ENCODE measurements around the gene BCL7B. TPM values are rescaled to one million over a fixed set of nuclear protein-coding genes. Genes with fewer than 3 reads are reported as not detected.
"Not testable (repeated sequence)": the region's sequence is repeated elsewhere in the genome, so short reads cannot be mapped to it uniquely, and the experiment has no call there.

Gene BCL7B
- total and polyA plus RNA-seq, 7 donors = 58.1 to 155 (median 114) TPM

DNA sequence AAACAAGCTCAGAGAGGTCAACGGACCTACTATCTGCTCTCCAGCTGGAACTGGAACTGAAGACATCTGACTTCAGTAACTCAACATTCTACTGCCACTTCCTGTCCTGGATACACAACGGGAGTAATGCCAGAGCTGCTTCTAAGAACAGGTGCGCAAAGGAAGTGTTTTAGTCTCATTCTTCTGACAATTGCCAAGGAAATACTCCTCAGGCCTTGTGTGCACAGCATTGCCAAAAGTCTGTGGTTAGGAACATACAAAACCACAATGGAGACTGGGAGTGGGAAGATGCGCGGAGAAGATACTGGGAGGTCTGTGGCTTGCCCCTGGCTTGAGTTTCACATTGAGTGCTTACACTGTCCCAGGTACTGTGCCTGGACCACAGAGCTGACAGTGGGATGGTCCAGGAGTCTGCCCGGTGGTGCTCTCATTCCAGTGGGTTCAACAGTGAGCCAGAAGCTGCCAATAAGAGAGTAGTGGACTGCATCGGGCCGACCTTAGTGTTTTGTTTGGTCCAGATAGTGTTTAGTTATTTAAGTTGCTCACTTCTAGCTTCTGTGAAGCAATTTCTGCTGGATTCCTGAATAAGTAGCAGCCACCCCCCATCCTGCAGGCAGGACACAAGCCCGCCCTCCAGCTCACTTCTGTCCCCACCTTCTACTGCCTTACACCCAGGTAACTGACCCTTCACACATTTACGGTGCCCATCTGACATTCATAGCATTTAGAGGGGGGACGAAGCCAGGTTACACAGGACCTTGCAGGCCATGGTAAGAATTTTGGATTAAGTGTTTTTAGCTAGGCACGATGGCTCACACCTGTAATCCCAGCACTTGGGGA is 10.6 kb upstream of the BCL7B start:
- no peak overlapping the region for H3K4me3 ChIP-seq
- no peak for DNase-seq
- H3K9me3 ChIP-seq = no peaks in the 10 kb centered on the region
- peaks cover 0 to 7% (median 3%) of the 10 kb centered on the region in 4 donors for H3K4me1 ChIP-seq
- WGBS, 2 donors = 76 to 78% methylated on average over 12 of the region's 12 CpGs
- intact Hi-C loops (cut with DNase I) = no loop called here
- peaks cover 25 to 43% (median 38%) of the 10 kb centered on the region in 4 donors for H3K36me3 ChIP-seq
- TF ChIP-seq, protein P1, sequence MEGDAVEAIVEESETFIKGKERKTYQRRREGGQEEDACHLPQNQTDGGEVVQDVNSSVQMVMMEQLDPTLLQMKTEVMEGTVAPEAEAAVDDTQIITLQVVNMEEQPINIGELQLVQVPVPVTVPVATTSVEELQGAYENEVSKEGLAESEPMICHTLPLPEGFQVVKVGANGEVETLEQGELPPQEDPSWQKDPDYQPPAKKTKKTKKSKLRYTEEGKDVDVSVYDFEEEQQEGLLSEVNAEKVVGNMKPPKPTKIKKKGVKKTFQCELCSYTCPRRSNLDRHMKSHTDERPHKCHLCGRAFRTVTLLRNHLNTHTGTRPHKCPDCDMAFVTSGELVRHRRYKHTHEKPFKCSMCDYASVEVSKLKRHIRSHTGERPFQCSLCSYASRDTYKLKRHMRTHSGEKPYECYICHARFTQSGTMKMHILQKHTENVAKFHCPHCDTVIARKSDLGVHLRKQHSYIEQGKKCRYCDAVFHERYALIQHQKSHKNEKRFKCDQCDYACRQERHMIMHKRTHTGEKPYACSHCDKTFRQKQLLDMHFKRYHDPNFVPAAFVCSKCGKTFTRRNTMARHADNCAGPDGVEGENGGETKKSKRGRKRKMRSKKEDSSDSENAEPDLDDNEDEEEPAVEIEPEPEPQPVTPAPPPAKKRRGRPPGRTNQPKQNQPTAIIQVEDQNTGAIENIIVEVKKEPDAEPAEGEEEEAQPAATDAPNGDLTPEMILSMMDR (IDR thresholded peaks at IDR 0.05) = no peak
- TF ChIP-seq EP300 (IDR thresholded peaks at IDR 0.05) = no peak
- no peak for TF ChIP-seq POLR2A (IDR thresholded peaks at IDR 0.05)
- no peak overlapping the region for H3K27ac ChIP-seq
- no peaks in the 10 kb centered on the region for H3K27me3 ChIP-seq

DNA sequence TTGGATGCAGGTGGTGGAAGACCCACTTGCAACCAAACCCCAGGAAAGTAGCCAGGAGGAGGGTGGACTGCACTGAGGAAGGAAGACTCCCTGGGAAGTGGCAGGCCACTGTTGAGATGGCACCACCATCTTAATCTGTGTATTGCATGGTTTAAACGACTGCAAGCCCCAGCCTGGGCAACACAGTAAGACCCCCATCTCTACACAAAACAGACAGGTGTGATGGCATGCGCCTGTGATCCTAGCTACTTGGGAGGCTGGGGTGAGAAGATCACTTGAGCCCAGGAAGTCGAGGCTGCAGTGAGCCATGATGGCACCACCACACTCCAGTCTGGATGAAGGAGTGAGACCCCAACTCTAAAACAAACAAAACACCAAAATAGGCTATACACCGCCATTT is 9.7 kb upstream of the BCL7B start:
- WGBS, 2 donors = 91 to 94% methylated on average over 4 of the region's 4 CpGs
- H3K9me3 ChIP-seq = no peaks in the 10 kb centered on the region
- DNase-seq = no peak
- H3K4me3 ChIP-seq = no peak overlapping the region
- intact Hi-C loops (cut with DNase I) = no loop called here
- peaks cover 16 to 34% (median 29%) of the 10 kb centered on the region in 4 donors for H3K36me3 ChIP-seq
- TF ChIP-seq POLR2AphosphoS5 (IDR thresholded peaks at IDR 0.05) (no peak), POLR2A (IDR thresholded peaks at IDR 0.05) (no peak), EP300 (IDR thresholded peaks at IDR 0.05) (no peak)
- TF ChIP-seq, protein P1 (IDR thresholded peaks at IDR 0.05) = no peak
- H3K27me3 ChIP-seq = no peaks in the 10 kb centered on the region
- no peak overlapping the region for H3K27ac ChIP-seq
- H3K4me1 ChIP-seq = peaks cover 0 to 7% (median 3%) of the 10 kb centered on the region in 4 donors

DNA sequence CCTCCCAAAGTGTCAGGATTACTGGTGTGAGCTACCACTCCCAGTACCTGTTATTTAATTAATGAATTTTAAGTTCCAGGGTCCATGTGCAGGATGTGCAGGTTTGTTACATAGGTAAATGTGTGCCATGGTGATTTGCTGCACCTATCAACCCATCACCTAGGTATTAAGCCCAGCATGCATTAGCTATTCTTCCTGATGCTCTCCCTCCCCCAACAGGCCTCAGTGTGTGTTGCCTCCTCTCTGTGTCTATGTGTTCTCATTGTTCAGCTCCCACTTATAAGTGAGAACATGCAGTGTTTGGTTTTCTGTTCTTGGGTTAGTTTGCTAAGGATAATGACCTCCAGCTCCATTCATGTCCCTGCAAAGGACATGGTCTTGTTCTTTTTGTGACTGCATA is 8.9 kb upstream of the BCL7B start:
- Histone ChIP-seq H3K36me3 (peaks cover 14 to 27% (median 22%) of the 10 kb centered on the region in 4 donors), H3K4me3 (peak overlapping the region in 2 of 4 donors; percentile 23)
- H3K27ac ChIP-seq; H3K4me1 ChIP-seq; H3K27me3 ChIP-seq; H3K9me3 ChIP-seq; DNase-seq; intact Hi-C loops (cut with DNase I): not testable (repeated sequence)

DNA sequence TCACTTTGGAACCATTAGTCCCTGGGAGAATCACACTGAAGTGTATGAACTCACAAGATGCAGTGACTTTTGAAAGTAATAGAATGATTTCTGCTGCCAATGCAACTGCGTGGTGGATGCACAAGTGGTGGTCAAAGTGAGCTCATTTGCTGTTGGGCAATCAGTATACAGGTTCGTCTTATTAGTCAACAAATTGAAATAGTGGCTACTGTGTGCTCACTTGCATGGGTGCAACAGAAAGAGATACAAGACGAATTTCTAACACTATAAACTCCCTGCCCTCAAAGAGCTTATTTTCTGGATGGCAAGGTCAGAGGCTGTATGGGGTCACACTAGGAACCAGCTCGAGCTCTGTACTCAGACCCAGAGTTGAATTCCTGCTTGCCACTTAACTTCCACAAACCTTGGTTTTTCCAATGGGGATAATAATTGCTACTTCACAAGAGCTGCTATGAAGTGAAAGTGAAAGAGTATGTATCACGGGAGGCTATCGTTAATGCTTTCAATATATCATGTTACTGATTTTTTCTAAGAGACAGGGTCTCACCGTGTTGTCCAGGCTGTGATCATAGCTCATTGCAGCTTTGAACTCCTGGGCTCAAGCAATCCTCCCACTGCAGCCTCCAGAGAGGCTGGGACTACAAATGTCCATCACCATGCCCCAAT is 8.3 kb upstream of the BCL7B start:
- H3K27me3 ChIP-seq = no peaks in the 10 kb centered on the region
- H3K4me3 ChIP-seq = peak overlapping the region in 2 of 4 donors; percentile 23
- no peaks in the 10 kb centered on the region for H3K9me3 ChIP-seq
- DNase-seq = peak; percentile 21
- H3K36me3 ChIP-seq = peaks cover 8 to 20% (median 16%) of the 10 kb centered on the region in 4 donors
- WGBS, 2 donors = 25 to 53% methylated on average over 7 of the region's 7 CpGs
- no peak overlapping the region for H3K27ac ChIP-seq
- TF ChIP-seq POLR2A (IDR thresholded peaks at IDR 0.05) (no peak), EP300 (IDR thresholded peaks at IDR 0.05) (no peak), POLR2AphosphoS5 (IDR thresholded peaks at IDR 0.05) (no peak)
- TF ChIP-seq, protein P1 (IDR thresholded peaks at IDR 0.05) = no peak
- H3K4me1 ChIP-seq = peaks cover 0 to 7% (median 3%) of the 10 kb centered on the region in 4 donors
- intact Hi-C loops (cut with DNase I) = no loop called here

DNA sequence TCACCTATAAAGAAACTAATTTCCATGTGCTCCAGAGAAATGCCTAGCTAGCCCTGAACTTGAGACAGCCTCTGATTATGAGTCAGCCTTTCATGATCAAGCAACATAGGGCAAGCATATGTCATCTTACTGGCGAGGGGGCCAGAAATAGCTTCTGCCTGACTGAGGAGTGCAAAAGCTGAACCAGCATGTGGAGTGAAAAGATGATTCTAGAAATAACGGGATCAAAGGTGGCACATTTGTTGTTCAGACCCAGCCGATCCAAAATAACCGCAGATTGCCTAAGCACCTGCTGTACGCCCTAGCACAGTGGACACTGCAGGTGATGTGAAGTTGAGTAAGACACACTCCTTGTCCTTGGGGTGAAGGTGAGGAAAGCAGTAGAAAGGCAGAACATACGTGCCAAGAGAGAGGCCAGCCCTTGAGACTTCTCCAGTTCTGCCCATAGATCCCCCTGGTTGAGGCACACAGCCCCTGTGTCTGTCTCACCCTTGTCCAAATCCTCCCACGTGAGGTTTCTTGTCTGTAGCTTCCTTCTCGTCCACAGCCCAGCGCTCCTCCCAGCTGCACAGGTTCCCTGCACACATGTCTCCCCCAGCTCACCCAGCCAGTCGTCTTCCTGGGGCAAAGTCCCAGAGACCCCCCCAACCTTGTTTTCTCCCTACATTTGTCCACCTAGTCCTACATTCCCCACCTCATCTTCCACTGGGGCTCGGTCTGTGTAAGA is 2.8 kb upstream of the BCL7B start:
- Histone ChIP-seq H3K27me3 (no peaks in the 10 kb centered on the region), H3K9me3 (no peaks in the 10 kb centered on the region), H3K36me3 (no peaks in the 10 kb centered on the region), H3K4me3 (no peak overlapping the region), H3K27ac (no peak overlapping the region), H3K4me1 (peaks cover 0 to 24% (median 14%) of the 10 kb centered on the region in 4 donors)
- intact Hi-C loops (cut with DNase I) = no loop called here
- DNase-seq = no peak
- 33 to 62% methylated on average over 11 of the region's 11 CpGs for WGBS, 2 donors
- TF ChIP-seq, protein P1 (IDR thresholded peaks at IDR 0.05) = no peak
- TF ChIP-seq POLR2AphosphoS5 (IDR thresholded peaks at IDR 0.05) = no peak
- TF ChIP-seq POLR2A (IDR thresholded peaks at IDR 0.05) = no peak
- no peak for TF ChIP-seq EP300 (IDR thresholded peaks at IDR 0.05)

All from sigmoid colon (tissue), 7 donors.